NCI-H187 (cell line): ENCODE data around the gene LCN10.

ENCODE experiments used
- DNase-seq, 2 experiments: peaks; one replicate each; lab custom pipeline; 2025; lab: John Stamatoyannopoulos, UW

Gene LCN10

GRCh38 chr9:136754626-136755301, 12.0 kb upstream of the LCN10 start:
- no peak for DNase-seq

GRCh38 chr9:136754059-136754572, 11.4 kb upstream of the LCN10 start:
- no peak for DNase-seq

- no peak for DNase-seq
Observed at GRCh38 chr9:136753371-136754058, 10.8 kb upstream of the LCN10 start.

GRCh38 chr9:136751814-136752213, 9.1 kb upstream of the LCN10 start:
- no peak for DNase-seq

- DNase-seq, result no peak
Observed at GRCh38 chr9:136751244-136751643, 8.5 kb upstream of the LCN10 start.

- no peak for DNase-seq
Observed at GRCh38 chr9:136750526-136750925, 7.8 kb upstream of the LCN10 start.

- no peak for DNase-seq
Observed at GRCh38 chr9:136748666-136749611, 6.2 kb upstream of the LCN10 start.

GRCh38 chr9:136748201-136748600, 5.5 kb upstream of the LCN10 start, which contains the start of gene LCN6:
Gene LCN6 (minus strand): TSS chr9:136748525. CDS start chr9:136748483, 42 bp downstream.
- no peak for DNase-seq

GRCh38 chr9:136747161-136748060, 4.7 kb upstream of the LCN10 start:
- no peak for DNase-seq

- DNase-seq, result no peak
Observed at GRCh38 chr9:136746621-136747020, 3.9 kb upstream of the LCN10 start.

- no peak for DNase-seq
Observed at GRCh38 chr9:136746155-136746490, 3.4 kb upstream of the LCN10 start.

- no peak for DNase-seq
Observed at GRCh38 chr9:136745389-136746154, 2.8 kb upstream of the LCN10 start.

GRCh38 chr9:136744773-136745172, 2.0 kb upstream of the LCN10 start:
- DNase-seq, result no peak

- no peak for DNase-seq
Observed at GRCh38 chr9:136743639-136744211, 985 bp upstream of the LCN10 start.

GRCh38 chr9:136741883-136742571, 713 bp downstream of the LCN10 start:
- DNase-seq, result no peak

- DNase-seq, result no peak
Observed at GRCh38 chr9:136740971-136741882, 1.5 kb downstream of the LCN10 start.

- DNase-seq, result no peak
Observed at GRCh38 chr9:136740491-136740890, 2.2 kb downstream of the LCN10 start.

- no peak for DNase-seq
Observed at GRCh38 chr9:136740069-136740468, 2.7 kb downstream of the LCN10 start.

- no peak for DNase-seq
Observed at GRCh38 chr9:136739509-136739908, 3.2 kb downstream of the LCN10 start.
